ENCODE measurements around the gene BTN1A1.

BTN1A1 gene

DNA sequence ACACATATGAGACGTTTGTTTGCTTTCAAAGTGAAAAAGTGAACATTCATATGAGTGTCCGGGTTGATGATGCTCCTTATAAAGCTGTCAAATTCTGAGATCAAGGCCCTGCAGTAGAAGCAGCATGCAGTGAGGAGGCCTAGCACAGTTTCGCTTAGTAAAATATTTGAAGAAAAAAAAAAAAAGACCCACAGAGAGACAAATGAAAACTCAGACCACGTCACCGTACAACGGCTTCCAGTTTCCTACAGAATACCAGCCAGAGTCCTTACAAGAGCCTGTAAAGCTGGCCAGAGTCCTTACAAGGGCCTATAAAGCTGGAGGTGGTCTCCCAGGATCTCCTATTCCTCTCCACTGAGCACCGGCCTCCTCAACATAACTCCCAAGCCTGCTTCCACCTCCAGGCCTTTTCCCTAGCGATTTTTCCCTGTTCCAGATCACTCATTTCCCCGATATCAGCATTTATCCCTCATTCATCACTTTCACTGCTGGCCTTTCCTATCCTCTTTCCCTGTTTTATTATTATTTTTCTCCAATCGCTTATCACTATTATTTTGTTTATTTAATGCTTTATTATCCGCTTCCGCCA, 36.6 kb downstream of the BTN1A1 start:
- Histone ChIP-seq H3K27ac (replicated peaks) (peak overlapping the region; percentile 93), H3K27me3 (ENCODE audit: insufficient read depth, poor library complexity, severe bottlenecking) (no peaks in the 10 kb centered on the region), H3K4me3 (replicated peaks; ENCODE audit: insufficient read depth, low read length) (peak overlapping the region; percentile 61)
- peak in 1 of 2 experiments; percentile 47 for DNase-seq (ENCODE audit: low read depth in 1 of 2, low spot score in 1 of 2)
- TF ChIP-seq GABPA (IDR thresholded peaks at IDR 0.05; ENCODE audit: low read depth): no peak
- no peak for TF ChIP-seq SPI1 (IDR thresholded peaks at IDR 0.05; ENCODE audit: borderline replicate concordance, low read depth)
- no peak for TF ChIP-seq POLR2AphosphoS5 (IDR thresholded peaks at IDR 0.05; ENCODE audit: low read depth)
- TF ChIP-seq, protein P1, sequence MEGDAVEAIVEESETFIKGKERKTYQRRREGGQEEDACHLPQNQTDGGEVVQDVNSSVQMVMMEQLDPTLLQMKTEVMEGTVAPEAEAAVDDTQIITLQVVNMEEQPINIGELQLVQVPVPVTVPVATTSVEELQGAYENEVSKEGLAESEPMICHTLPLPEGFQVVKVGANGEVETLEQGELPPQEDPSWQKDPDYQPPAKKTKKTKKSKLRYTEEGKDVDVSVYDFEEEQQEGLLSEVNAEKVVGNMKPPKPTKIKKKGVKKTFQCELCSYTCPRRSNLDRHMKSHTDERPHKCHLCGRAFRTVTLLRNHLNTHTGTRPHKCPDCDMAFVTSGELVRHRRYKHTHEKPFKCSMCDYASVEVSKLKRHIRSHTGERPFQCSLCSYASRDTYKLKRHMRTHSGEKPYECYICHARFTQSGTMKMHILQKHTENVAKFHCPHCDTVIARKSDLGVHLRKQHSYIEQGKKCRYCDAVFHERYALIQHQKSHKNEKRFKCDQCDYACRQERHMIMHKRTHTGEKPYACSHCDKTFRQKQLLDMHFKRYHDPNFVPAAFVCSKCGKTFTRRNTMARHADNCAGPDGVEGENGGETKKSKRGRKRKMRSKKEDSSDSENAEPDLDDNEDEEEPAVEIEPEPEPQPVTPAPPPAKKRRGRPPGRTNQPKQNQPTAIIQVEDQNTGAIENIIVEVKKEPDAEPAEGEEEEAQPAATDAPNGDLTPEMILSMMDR (IDR thresholded peaks at IDR 0.05; ENCODE audit: insufficient read depth, low read length): no peak
- TF ChIP-seq, protein P2, sequence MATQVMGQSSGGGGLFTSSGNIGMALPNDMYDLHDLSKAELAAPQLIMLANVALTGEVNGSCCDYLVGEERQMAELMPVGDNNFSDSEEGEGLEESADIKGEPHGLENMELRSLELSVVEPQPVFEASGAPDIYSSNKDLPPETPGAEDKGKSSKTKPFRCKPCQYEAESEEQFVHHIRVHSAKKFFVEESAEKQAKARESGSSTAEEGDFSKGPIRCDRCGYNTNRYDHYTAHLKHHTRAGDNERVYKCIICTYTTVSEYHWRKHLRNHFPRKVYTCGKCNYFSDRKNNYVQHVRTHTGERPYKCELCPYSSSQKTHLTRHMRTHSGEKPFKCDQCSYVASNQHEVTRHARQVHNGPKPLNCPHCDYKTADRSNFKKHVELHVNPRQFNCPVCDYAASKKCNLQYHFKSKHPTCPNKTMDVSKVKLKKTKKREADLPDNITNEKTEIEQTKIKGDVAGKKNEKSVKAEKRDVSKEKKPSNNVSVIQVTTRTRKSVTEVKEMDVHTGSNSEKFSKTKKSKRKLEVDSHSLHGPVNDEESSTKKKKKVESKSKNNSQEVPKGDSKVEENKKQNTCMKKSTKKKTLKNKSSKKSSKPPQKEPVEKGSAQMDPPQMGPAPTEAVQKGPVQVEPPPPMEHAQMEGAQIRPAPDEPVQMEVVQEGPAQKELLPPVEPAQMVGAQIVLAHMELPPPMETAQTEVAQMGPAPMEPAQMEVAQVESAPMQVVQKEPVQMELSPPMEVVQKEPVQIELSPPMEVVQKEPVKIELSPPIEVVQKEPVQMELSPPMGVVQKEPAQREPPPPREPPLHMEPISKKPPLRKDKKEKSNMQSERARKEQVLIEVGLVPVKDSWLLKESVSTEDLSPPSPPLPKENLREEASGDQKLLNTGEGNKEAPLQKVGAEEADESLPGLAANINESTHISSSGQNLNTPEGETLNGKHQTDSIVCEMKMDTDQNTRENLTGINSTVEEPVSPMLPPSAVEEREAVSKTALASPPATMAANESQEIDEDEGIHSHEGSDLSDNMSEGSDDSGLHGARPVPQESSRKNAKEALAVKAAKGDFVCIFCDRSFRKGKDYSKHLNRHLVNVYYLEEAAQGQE (IDR thresholded peaks at IDR 0.05; ENCODE audit: insufficient replicate concordance, low read depth): no peak

DNA sequence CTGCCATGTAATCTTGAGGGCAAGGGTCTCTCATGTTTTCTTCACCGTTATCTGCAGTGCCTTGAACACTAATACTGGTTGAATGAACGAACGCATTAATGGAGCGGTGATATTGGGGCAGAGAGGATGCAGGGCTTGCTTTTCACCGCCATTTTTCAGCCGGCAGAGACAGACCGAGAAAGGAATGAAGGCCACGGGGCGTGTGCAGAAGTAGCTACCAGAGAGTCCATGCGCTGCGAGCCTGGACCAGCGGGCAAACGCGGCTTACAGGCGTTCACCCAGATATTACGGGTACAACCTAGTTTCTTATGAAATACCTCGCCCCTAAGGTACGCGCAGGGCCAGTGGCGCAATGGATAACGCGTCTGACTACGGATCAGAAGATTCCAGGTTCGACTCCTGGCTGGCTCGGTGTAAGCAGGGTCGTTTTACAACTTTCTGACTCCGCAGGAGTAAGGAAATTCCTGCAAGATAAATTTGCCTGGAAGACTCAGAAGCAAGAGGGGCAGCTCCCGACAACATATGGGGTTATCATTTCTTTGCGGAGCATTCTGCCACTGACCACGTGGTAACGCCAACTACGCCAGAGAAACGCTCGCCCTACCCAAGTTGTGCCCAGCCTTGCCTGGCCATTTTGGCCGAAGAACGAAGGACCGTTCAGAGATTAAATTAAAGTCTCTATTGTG, 37.2 kb downstream of the BTN1A1 start:
- peak; percentile 62 for TF ChIP-seq POLR2AphosphoS5 (IDR thresholded peaks at IDR 0.05; ENCODE audit: low read depth)
- TF ChIP-seq GABPA (IDR thresholded peaks at IDR 0.05; ENCODE audit: low read depth): 0 out of 2 replicates have a peak, but pooled peaks have one; percentile 26
- TF ChIP-seq, protein P2 (IDR thresholded peaks at IDR 0.05; ENCODE audit: insufficient replicate concordance, low read depth): no peak
- TF ChIP-seq, protein P1 (IDR thresholded peaks at IDR 0.05; ENCODE audit: insufficient read depth, low read length): no peak
- peak; percentile 94 to 96 for DNase-seq (ENCODE audit: low read depth in 1 of 2, low spot score in 1 of 2)
- Histone ChIP-seq H3K4me3 (replicated peaks; ENCODE audit: insufficient read depth, low read length) (peak overlapping the region; percentile 61), H3K27ac (replicated peaks) (peak overlapping the region; percentile 93), H3K27me3 (ENCODE audit: insufficient read depth, poor library complexity, severe bottlenecking) (no peaks in the 10 kb centered on the region)

DNA sequence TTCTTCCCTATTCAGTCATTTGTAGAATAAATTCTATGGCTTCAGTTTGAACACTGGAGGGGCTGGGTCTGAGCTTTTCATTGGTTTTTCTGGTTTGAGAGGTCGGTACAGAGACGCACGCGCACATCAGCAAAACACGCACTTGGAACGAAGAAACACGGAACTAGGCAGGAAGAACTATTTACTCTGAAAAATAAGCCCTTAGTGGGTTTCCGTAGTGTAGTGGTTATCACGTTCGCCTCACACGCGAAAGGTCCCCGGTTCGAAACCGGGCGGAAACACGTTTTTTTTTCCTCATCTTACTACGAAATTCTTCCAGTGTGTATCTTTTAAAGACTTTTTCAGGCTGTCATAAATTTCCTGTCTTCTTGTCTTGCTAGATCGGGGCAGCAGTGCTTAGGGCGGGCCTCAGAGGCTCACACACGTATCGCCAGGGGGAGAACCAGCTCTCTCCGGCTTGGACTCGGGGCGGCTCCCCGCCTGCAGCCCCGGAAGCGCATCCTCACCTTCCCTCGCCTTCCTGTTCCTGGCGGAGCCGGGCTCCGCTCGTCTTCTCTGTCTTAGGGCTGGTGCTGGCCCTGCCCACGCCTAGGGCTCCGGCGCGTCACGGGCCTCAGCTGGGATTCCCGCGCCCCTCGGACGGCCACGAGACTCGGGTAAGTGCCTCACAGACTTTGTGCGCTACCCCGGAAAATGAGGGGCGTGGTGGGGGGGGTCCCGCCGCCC, 37.9 kb downstream of the BTN1A1 start, which contains the start of gene HMGN4:
TSS of gene HMGN4 (plus strand) at position 521 of the 726 bp plus-strand sequence. CDS start 6,841 bp downstream, outside the sequence.
- peak; percentile 84 to 85 for DNase-seq (ENCODE audit: low read depth in 1 of 2, low spot score in 1 of 2)
- TF ChIP-seq GABPA (IDR thresholded peaks at IDR 0.05; ENCODE audit: low read depth) (peak; percentile 85), SPI1 (IDR thresholded peaks at IDR 0.05; ENCODE audit: borderline replicate concordance, low read depth) (peak; percentile 26; the same call in 1 of the 2 replicates), POLR2AphosphoS5 (IDR thresholded peaks at IDR 0.05; ENCODE audit: low read depth) (peak; percentile 77; the same call in 1 of the 2 replicates)
- TF ChIP-seq, protein P1 (IDR thresholded peaks at IDR 0.05; ENCODE audit: insufficient read depth, low read length): no peak
- TF ChIP-seq, protein P2 (IDR thresholded peaks at IDR 0.05; ENCODE audit: insufficient replicate concordance, low read depth): peak; percentile 61
- peak within 1 kb of the TSS; percentile 93 for H3K27ac ChIP-seq (replicated peaks)
- peak within 1 kb of the TSS; percentile 61 for H3K4me3 ChIP-seq (replicated peaks; ENCODE audit: insufficient read depth, low read length)
- H3K27me3 ChIP-seq (ENCODE audit: insufficient read depth, poor library complexity, severe bottlenecking): no peaks in the 10 kb centered on the region

All from HL-60 (cell line).